ENCODE measurements around the gene BCOR.

DNA sequence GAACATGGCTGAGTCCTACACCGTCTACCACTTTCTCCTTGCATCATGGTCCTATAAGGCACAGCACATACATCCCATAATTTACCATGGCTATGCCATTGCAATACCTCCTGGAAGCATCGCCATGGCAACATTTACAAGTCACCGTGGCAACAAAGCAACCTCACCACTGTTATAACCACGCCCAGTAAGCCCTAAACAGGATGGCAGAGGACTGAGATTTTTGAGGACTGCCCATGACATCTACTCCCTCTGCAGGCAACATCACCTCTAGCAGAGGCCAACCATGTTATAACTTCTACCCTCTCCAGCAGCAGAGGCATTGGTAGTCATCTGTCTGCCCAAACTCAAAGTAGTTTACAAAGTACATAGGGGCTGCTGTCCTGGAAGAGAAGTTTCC, 29.7 kb downstream of the BCOR start:
- TF ChIP-seq, protein P1, sequence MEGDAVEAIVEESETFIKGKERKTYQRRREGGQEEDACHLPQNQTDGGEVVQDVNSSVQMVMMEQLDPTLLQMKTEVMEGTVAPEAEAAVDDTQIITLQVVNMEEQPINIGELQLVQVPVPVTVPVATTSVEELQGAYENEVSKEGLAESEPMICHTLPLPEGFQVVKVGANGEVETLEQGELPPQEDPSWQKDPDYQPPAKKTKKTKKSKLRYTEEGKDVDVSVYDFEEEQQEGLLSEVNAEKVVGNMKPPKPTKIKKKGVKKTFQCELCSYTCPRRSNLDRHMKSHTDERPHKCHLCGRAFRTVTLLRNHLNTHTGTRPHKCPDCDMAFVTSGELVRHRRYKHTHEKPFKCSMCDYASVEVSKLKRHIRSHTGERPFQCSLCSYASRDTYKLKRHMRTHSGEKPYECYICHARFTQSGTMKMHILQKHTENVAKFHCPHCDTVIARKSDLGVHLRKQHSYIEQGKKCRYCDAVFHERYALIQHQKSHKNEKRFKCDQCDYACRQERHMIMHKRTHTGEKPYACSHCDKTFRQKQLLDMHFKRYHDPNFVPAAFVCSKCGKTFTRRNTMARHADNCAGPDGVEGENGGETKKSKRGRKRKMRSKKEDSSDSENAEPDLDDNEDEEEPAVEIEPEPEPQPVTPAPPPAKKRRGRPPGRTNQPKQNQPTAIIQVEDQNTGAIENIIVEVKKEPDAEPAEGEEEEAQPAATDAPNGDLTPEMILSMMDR (conservative IDR thresholded peaks at IDR 0.05; ENCODE audit: low read depth, low read length) = peak; percentile 38
- TF ChIP-seq EZH2phosphoT487 (IDR thresholded peaks at IDR 0.05; ENCODE audit: borderline replicate concordance, low read length) = no peak
- TF ChIP-seq EZH2 (IDR thresholded peaks at IDR 0.05; ENCODE audit: low read length, unreplicated experiment) = no peak
